GM19463 (cell line): ENCODE data around the gene MTA3.
A peak's percentile ranks its signal among the peaks of the same experiment; 100 is the strongest.
"Not testable (repeated sequence)": the region's sequence is repeated elsewhere in the genome, so short reads cannot be mapped to it uniquely, and the experiment has no call there.

Experiments used
- ATAC-seq: cut with Tn5 transposase; IDR thresholded peaks from one replicate; pipeline ENCODE4 v1.9.1; 2021; ENCODE audit warnings: mild to moderate bottlenecking, moderate library complexity; ENCODE audit not compliant: unreplicated experiment

The MTA3 gene

GRCh38 chr2:42568401-42569115 is at the start of gene MTA3:
TSS of gene MTA3 (plus strand) at chr2:42568632. CDS start at chr2:42568746, 114 bp downstream.
- ATAC-seq, result peak; percentile 36

- ATAC-seq, result no peak
Observed at GRCh38 chr2:42519624-42520023, 48.8 kb upstream of the MTA3 start.

GRCh38 chr2:42522035-42522434 is 46.4 kb upstream of the MTA3 start:
- ATAC-seq, result no peak

GRCh38 chr2:42523341-42523740 is 45.1 kb upstream of the MTA3 start:
- no peak for ATAC-seq

- ATAC-seq, result no peak
Observed at GRCh38 chr2:42532397-42532796, 36.0 kb upstream of the MTA3 start.

- ATAC-seq, result no peak
Observed at GRCh38 chr2:42537493-42537892, 30.9 kb upstream of the MTA3 start.

GRCh38 chr2:42542871-42543270 is 25.6 kb upstream of the MTA3 start:
- ATAC-seq, result no peak

GRCh38 chr2:42545023-42545721 is 23.3 kb upstream of the MTA3 start:
- ATAC-seq, result no peak

- ATAC-seq, result no peak
Observed at GRCh38 chr2:42545841-42546390, 22.5 kb upstream of the MTA3 start.

- peak; percentile 87 for ATAC-seq
Observed at GRCh38 chr2:42547014-42547413, 21.4 kb upstream of the MTA3 start.

- no peak for ATAC-seq
Observed at GRCh38 chr2:42547446-42548295, 20.8 kb upstream of the MTA3 start.

- no peak for ATAC-seq
Observed at GRCh38 chr2:42550870-42551269, 17.6 kb upstream of the MTA3 start.

- ATAC-seq, result no peak
Observed at GRCh38 chr2:42554392-42554791, 14.0 kb upstream of the MTA3 start.

- no peak for ATAC-seq
Observed at GRCh38 chr2:42556315-42556890, 12.0 kb upstream of the MTA3 start.

GRCh38 chr2:42557306-42557705 is 11.1 kb upstream of the MTA3 start:
- ATAC-seq, result no peak

- no peak for ATAC-seq
Observed at GRCh38 chr2:42558827-42559226, 9.6 kb upstream of the MTA3 start.

GRCh38 chr2:42560133-42560532 is 8.3 kb upstream of the MTA3 start:
- not testable (repeated sequence) for ATAC-seq

- ATAC-seq, result no peak
Observed at GRCh38 chr2:42560899-42561298, 7.5 kb upstream of the MTA3 start.

GRCh38 chr2:42562474-42563144 is 5.8 kb upstream of the MTA3 start:
- ATAC-seq, result no peak

- ATAC-seq, result no peak
Observed at GRCh38 chr2:42566025-42566424, 2.4 kb upstream of the MTA3 start.
